ENCODE data around the gene CENPO.

GRCh38 chr2:24820598-24821432, 27.6 kb downstream of the CENPO start:
- TF ChIP-seq CEBPB (IDR thresholded peaks at IDR 0.05) (no peak), FOXM1 (IDR thresholded peaks at IDR 0.05; ENCODE audit: borderline replicate concordance, low read depth) (no peak)

Measured in Ishikawa (cell line).